ENCODE measurements around the gene GNE. TPM values are rescaled to one million over a fixed set of nuclear protein-coding genes. Genes with fewer than 3 reads are reported as not detected.

The GNE gene
- total and polyA plus RNA-seq, 2 of the 8 experiments (the other 6 are each of a cell fraction or from before 2014, with no cell fraction given) = 5.1 to 11.1 TPM

DNA sequence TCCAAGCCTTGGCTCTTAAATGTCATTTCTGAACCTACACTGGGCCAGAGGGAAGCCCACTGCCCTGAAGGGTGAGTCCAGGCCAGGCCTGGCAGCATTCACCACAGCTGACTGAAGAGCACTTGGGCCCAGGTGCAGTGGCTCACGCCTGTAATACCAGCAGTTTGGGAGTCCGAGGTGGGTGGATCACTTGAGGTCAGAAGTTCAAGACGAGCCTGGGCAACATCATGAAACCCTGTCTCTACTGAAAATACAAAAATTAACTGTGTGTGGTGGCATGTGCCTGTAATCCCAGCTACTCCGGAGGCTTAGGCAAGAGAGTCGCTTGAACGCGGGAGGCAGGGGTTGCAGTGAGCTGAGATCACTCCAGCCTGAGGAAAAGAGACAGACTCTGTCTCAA is 84.0 kb downstream of the GNE start:
- Histone ChIP-seq H3K36me3 (ENCODE audit: control insufficient read depth in 2 of 4, insufficient read depth in 4 of 4, low read length in 3 of 4) (no peaks in the 10 kb centered on the region), H4K20me1 (replicated peaks in 1 of 2; ENCODE audit: control insufficient read depth in 1 of 2, insufficient read depth in 2 of 2, low read length in 2 of 2) (no peaks in the 10 kb centered on the region), H3K4ac (replicated peaks; ENCODE audit: insufficient read length, low read depth, low read length) (no peak overlapping the region), H2BK15ac (ENCODE audit: low read length) (no peak overlapping the region), H3K14ac (ENCODE audit: insufficient read length) (no peak overlapping the region), H3K27ac (ENCODE audit: low read depth, low read length) (no peak overlapping the region), H2BK20ac (ENCODE audit: low read length) (no peak overlapping the region), H4K5ac (ENCODE audit: insufficient read length, low read depth, low read length) (no peak overlapping the region), H3K4me3 (ENCODE audit: extremely low read depth in 1 of 4, insufficient read depth in 2 of 4, low read depth in 3 of 4, low read length in 4 of 4) (no peak overlapping the region), H2BK12ac (ENCODE audit: low read depth, low read length) (no peak overlapping the region), H3K9ac (replicated peaks in 1 of 4; ENCODE audit: extremely low read depth in 1 of 4, low read depth in 3 of 4, low read length in 3 of 4) (no peak overlapping the region), H3K4me2 (ENCODE audit: insufficient read depth in 1 of 2, low read depth in 2 of 2, low read length in 2 of 2) (no peak overlapping the region), H2AFZ (ENCODE audit: low read length) (no peak overlapping the region), H3K79me1 (ENCODE audit: low read depth, low read length) (no peaks in the 10 kb centered on the region), H3K27me3 (replicated peaks in 1 of 4; ENCODE audit: control insufficient read depth in 3 of 4, extremely low read depth in 1 of 4, insufficient read depth in 3 of 4, low read length in 3 of 4) (no peaks in the 10 kb centered on the region), H3K56ac (replicated peaks; ENCODE audit: insufficient read length, low read depth, low read length) (no peak overlapping the region), H3K79me2 (ENCODE audit: control insufficient read depth in 1 of 2, insufficient read depth in 2 of 2, low read length in 2 of 2) (no peaks in the 10 kb centered on the region), H3K18ac (ENCODE audit: extremely low read depth, low read length) (no peak overlapping the region), H2AK5ac (ENCODE audit: low read depth, low read length) (no peak overlapping the region), H3K23me2 (ENCODE audit: low read depth, low read length) (no peaks in the 10 kb centered on the region), H3K23ac (ENCODE audit: insufficient read length) (no peak overlapping the region), H3K9me3 (ENCODE audit: insufficient read depth in 2 of 2, low read depth in 1 of 2, low read length in 1 of 2) (no peaks in the 10 kb centered on the region), H2BK5ac (ENCODE audit: low read depth, low read length) (no peak overlapping the region), H4K91ac (replicated peaks; ENCODE audit: insufficient read length, low read length) (no peak overlapping the region), H3K4me1 (replicated peaks in 1 of 4; ENCODE audit: control insufficient read depth in 3 of 4, insufficient read depth in 4 of 4, low read length in 3 of 4) (no peaks in the 10 kb centered on the region), H4K8ac (ENCODE audit: extremely low read depth, insufficient read depth, low read length) (no peak overlapping the region), H2BK120ac (replicated peaks; ENCODE audit: low read depth, low read length) (no peak overlapping the region)
- ChIA-PET POLR2A (ENCODE audit: partially characterized antibody) (interaction anchor here (1.0 kb wide), 1 partner anchor 73 kb away, joined by 3 read pairs; no protein-coding TSS in a partner anchor), CTCF (ENCODE audit: partially characterized antibody) (interaction anchor here (0.6 to 1.6 kb wide), 4 partner anchors 72 to 147 kb away, joined by 3 to 7 read pairs (median 3); no protein-coding TSS in a partner anchor)
- DNase-seq (ENCODE audit: low read depth in 1 of 2, low spot score in 2 of 2) (no peak), FAIRE-seq (no peak)
- 93% methylated on average over 7 of the region's 7 CpGs; no CpG with 5 or more reads in 1 of the 2 experiments for WGBS, 2 experiments (ENCODE audit: extremely low coverage in 1 of 2, insufficient coverage in 1 of 2, insufficient read length in 1 of 2, insufficient replicate concordance in 2 of 2, low coverage in 1 of 2, low lambda C conversion rate in 2 of 2, missing lambda C conversion rate in 1 of 2)
- TF ChIP-seq EZH2 (IDR thresholded peaks at IDR 0.05; ENCODE audit: low read depth, low read length, severe bottlenecking) (no peak), RFX5 (IDR thresholded peaks at IDR 0.05; ENCODE audit: borderline replicate concordance, low read depth, low read length) (no peak)

All from H1 (cell line).